Measurements from ENCODE around the gene HOXB3.

DNA sequence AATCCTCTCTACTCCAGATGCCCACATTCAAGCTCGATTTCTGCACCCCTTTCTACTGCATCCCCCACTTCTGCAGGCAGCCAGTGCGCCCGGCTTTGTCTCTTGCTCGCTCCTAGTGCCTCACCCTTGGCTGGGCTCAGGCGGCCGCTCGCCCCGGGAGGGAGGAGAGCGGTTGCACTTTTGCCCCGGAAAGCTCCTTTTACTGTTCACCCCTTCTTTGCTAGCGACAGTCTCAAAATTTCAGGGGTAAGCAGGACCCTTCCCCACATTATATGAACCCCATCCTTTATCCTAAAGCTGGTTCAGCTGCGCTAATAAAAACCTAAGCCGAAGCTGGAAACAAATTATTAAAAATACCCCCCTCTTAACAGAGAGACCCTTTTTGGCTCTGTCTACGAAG is 2.5 kb upstream of the HOXB3 start:
- TF ChIP-seq, protein P1, sequence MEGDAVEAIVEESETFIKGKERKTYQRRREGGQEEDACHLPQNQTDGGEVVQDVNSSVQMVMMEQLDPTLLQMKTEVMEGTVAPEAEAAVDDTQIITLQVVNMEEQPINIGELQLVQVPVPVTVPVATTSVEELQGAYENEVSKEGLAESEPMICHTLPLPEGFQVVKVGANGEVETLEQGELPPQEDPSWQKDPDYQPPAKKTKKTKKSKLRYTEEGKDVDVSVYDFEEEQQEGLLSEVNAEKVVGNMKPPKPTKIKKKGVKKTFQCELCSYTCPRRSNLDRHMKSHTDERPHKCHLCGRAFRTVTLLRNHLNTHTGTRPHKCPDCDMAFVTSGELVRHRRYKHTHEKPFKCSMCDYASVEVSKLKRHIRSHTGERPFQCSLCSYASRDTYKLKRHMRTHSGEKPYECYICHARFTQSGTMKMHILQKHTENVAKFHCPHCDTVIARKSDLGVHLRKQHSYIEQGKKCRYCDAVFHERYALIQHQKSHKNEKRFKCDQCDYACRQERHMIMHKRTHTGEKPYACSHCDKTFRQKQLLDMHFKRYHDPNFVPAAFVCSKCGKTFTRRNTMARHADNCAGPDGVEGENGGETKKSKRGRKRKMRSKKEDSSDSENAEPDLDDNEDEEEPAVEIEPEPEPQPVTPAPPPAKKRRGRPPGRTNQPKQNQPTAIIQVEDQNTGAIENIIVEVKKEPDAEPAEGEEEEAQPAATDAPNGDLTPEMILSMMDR (optimal IDR thresholded peaks at IDR 0.05 in 1 of 3, IDR thresholded peaks at IDR 0.05 in 1 of 3, conservative IDR thresholded peaks at IDR 0.05 in 1 of 3; ENCODE audit: extremely low read depth in 1 of 3, insufficient read depth in 2 of 3, low read length in 3 of 3) = no peak
- peak; percentile 13 for TF ChIP-seq EZH2 (IDR thresholded peaks at IDR 0.05; ENCODE audit: low read length)
